ENCODE measurements around the gene C4orf36.

GRCh38 chr4:86848732-86849619, 43.2 kb downstream of the C4orf36 start, which contains the start of gene SLC10A6:
- TF ChIP-seq CTCF (IDR thresholded peaks at IDR 0.05): no peak
- TF ChIP-seq POLR2A (IDR thresholded peaks at IDR 0.05): no peak

All from right lobe of liver (tissue), 4 donors.